H9 (cell line): Measurements from ENCODE around the gene ENOX1. TPM values are rescaled to one million over a fixed set of nuclear protein-coding genes. Genes with fewer than 3 reads are reported as not detected.

Experiments used
- DNase-seq: peaks from one replicate; pipeline ENCODE4 v3.0.0-alpha.2; 2017
- H2AFZ ChIP-seq: one replicate; pipeline ENCODE4 v1.6.1; 2013; ENCODE audit warnings: mild to moderate bottlenecking, low read length, control low read depth, moderate library complexity
- H2AK5ac ChIP-seq: 2 replicates; pipeline ENCODE4 v1.6.1; 2013; ENCODE audit warnings: low read length, control low read depth, mixed read lengths; ENCODE audit not compliant: insufficient read length
- H2BK120ac ChIP-seq: one replicate; pipeline ENCODE4 v1.6.1; 2013; ENCODE audit warnings: low read depth, mild to moderate bottlenecking, low read length, control low read depth, inconsistent platforms; ENCODE audit not compliant: poor library complexity, severe bottlenecking
- H2BK12ac ChIP-seq: 2 replicates; pipeline ENCODE4 v1.6.1; 2013; ENCODE audit warnings: low read length, control low read depth, mixed read lengths, low read depth; ENCODE audit not compliant: insufficient read length
- H2BK15ac ChIP-seq: 2 replicates; pipeline ENCODE4 v1.6.1; 2013; ENCODE audit warnings: low read depth, low read length, control low read depth
- H2BK20ac ChIP-seq: one replicate; pipeline ENCODE4 v1.6.1; 2013; ENCODE audit warnings: low read depth, mild to moderate bottlenecking, low read length, control low read depth, inconsistent platforms; ENCODE audit not compliant: poor library complexity, severe bottlenecking
- H2BK5ac ChIP-seq: 2 replicates; pipeline ENCODE4 v1.6.1; 2013; ENCODE audit warnings: low read length, control low read depth, mixed read lengths; ENCODE audit not compliant: insufficient read length
- H3K14ac ChIP-seq: 2 replicates; pipeline ENCODE4 v1.6.1; 2013; ENCODE audit warnings: low read length, control low read depth; ENCODE audit not compliant: insufficient read depth
- H3K18ac ChIP-seq: 2 replicates; pipeline ENCODE4 v1.6.1; 2013; ENCODE audit warnings: low read depth, mild to moderate bottlenecking, mixed read lengths, low read length, control low read depth; ENCODE audit not compliant: insufficient read length
- H3K23ac ChIP-seq: 2 replicates; pipeline ENCODE4 v1.6.1; 2013; ENCODE audit warnings: low read length, control low read depth, mixed read lengths, low read depth; ENCODE audit not compliant: insufficient read length
- H3K23me2 ChIP-seq: 2 replicates; pipeline ENCODE4 v1.6.1; 2013; ENCODE audit warnings: low read depth, mild to moderate bottlenecking, mixed read lengths, low read length, control low read depth; ENCODE audit not compliant: insufficient read length, poor library complexity, severe bottlenecking
- H3K27ac ChIP-seq: 2 replicates; pipeline ENCODE4 v1.5.1; 2013; ENCODE audit warnings: low read length, control low read depth, mixed read lengths, low read depth; ENCODE audit not compliant: insufficient read length
- H3K27me3 ChIP-seq: 2 replicates; pipeline ENCODE4 v1.6.1; 2013; ENCODE audit warnings: low read length, control low read depth, inconsistent platforms; ENCODE audit not compliant: insufficient read depth
- H3K4ac ChIP-seq: 2 replicates; pipeline ENCODE4 v1.6.1; 2013; ENCODE audit warnings: low read depth, mild to moderate bottlenecking, control low read depth, inconsistent platforms, low read length, moderate library complexity
- H3K4me1 ChIP-seq: 2 replicates; pipeline ENCODE4 v1.6.1; 2013; ENCODE audit warnings: low read length, control low read depth, inconsistent platforms; ENCODE audit not compliant: insufficient read depth
- H3K4me2 ChIP-seq: 2 replicates; pipeline ENCODE4 v1.6.1; 2013; ENCODE audit warnings: low read length, control low read depth, mixed read lengths; ENCODE audit not compliant: insufficient read length, insufficient read depth
- H3K56ac ChIP-seq: 2 replicates; pipeline ENCODE4 v1.6.1; 2013; ENCODE audit warnings: low read depth, mild to moderate bottlenecking, mixed read lengths, low read length, control low read depth; ENCODE audit not compliant: insufficient read length
- H3K79me1 ChIP-seq: 2 replicates; pipeline ENCODE4 v1.6.1; 2013; ENCODE audit warnings: low read depth, mild to moderate bottlenecking, moderate library complexity, low read length, control low read depth, inconsistent platforms; ENCODE audit not compliant: insufficient read depth, poor library complexity, severe bottlenecking
- H3K79me2 ChIP-seq: 2 replicates; pipeline ENCODE4 v1.6.1; 2013; ENCODE audit warnings: low read length, control low read depth, inconsistent platforms; ENCODE audit not compliant: insufficient read depth
- H3K9ac ChIP-seq: 2 replicates; pipeline ENCODE4 v1.6.1; 2013; ENCODE audit warnings: low read length, control low read depth, mixed read lengths; ENCODE audit not compliant: insufficient read length; ENCODE audit errors: extremely low read depth
- H3K9me3 ChIP-seq: one replicate; pipeline ENCODE4 v1.6.1; 2013; ENCODE audit warnings: low read depth, low read length, inconsistent platforms; ENCODE audit not compliant: control insufficient read depth
- H3T11ph ChIP-seq: one replicate; pipeline ENCODE4 v1.6.1; 2013; ENCODE audit warnings: mild to moderate bottlenecking, low read length, control low read depth, inconsistent platforms
- H4K20me1 ChIP-seq: one replicate; pipeline ENCODE4 v1.6.1; 2013; ENCODE audit not compliant: control insufficient read depth, insufficient read length, insufficient read depth
- H4K5ac ChIP-seq: 2 replicates; pipeline ENCODE4 v1.6.1; 2013; ENCODE audit warnings: low read depth, mild to moderate bottlenecking, mixed read lengths, low read length, control low read depth; ENCODE audit not compliant: insufficient read length
- H4K8ac ChIP-seq: replicated peaks from 2 replicates; pipeline ENCODE4 v1.6.1; 2013; ENCODE audit warnings: low read length, control low read depth, mixed read lengths, low read depth; ENCODE audit not compliant: insufficient read length
- H4K91ac ChIP-seq: 2 replicates; pipeline ENCODE4 v1.6.1; 2013; ENCODE audit warnings: low read depth, mild to moderate bottlenecking, moderate library complexity, mixed read lengths, low read length, control low read depth; ENCODE audit not compliant: insufficient read length
- H3K27ac Mint-ChIP-seq, 3 experiments: 2 replicates in 2 of 3; 3 replicates in 1 of 3; pipeline ENCODE4 v1.8.0; 2020 to 2021; ENCODE audit warnings: mixed read lengths in 3 of 3, mild to moderate bottlenecking in 1 of 3, moderate library complexity in 1 of 3
- H3K27me3 Mint-ChIP-seq: 2 replicates; pipeline ENCODE4 v1.8.0; 2021; ENCODE audit warnings: low read depth, mild to moderate bottlenecking, moderate library complexity, mixed read lengths
- H3K36me3 Mint-ChIP-seq, 3 experiments: 2 replicates in 2 of 3; 3 replicates in 1 of 3; pipeline ENCODE4 v1.8.0; 2020 to 2021; ENCODE audit warnings: low read depth in 3 of 3, mixed read lengths in 3 of 3; ENCODE audit not compliant: insufficient read depth in 1 of 3
- H3K4me1 Mint-ChIP-seq, 2 experiments: 2 replicates each; pipeline ENCODE4 v1.8.0; 2020; ENCODE audit warnings: mixed read lengths in 2 of 2
- H3K4me3 Mint-ChIP-seq, 2 experiments: 2 replicates in 1 of 2; 3 replicates in 1 of 2; pipeline ENCODE4 v1.8.0; 2020 to 2021; ENCODE audit warnings: mild to moderate bottlenecking in 2 of 2, mixed read lengths in 2 of 2, moderate library complexity in 1 of 2
- H3K9me3 Mint-ChIP-seq, 2 experiments: 2 replicates in 1 of 2; 3 replicates in 1 of 2; pipeline ENCODE4 v1.8.0; 2020; ENCODE audit warnings: mild to moderate bottlenecking in 2 of 2, mixed read lengths in 2 of 2, moderate library complexity in 1 of 2
- WGBS: extraction: QIAGEN DNeasy Blood & Tissue Kit; methylation state at CpG from one replicate; pipeline ENCODE4 v1.1.7; 2013; ENCODE audit warnings: missing lambda C conversion rate, low lambda C conversion rate, mixed read lengths; ENCODE audit not compliant: insufficient read length; ENCODE audit errors: extremely low coverage; 5-methylcytosine and 5-hydroxymethylcytosine counted together
- total RNA-seq: library from RNA; stranded (reverse); gene quantifications from 2 replicates; pipeline ENCODE4 v1.2.1, GENCODE V29; 2021
- TF ChIP-seq, protein P1 (sequence below): fragments of 200-600 bp; sonication (generic); conservative IDR thresholded peaks from 3 replicates; pipeline ENCODE4 v1.8.0; 2021; ENCODE audit warnings: antibody characterized with exemption, mild to moderate bottlenecking

ENOX1 gene
- total RNA-seq, 1 experiment from 2014 or later = 0.24 TPM

DNA sequence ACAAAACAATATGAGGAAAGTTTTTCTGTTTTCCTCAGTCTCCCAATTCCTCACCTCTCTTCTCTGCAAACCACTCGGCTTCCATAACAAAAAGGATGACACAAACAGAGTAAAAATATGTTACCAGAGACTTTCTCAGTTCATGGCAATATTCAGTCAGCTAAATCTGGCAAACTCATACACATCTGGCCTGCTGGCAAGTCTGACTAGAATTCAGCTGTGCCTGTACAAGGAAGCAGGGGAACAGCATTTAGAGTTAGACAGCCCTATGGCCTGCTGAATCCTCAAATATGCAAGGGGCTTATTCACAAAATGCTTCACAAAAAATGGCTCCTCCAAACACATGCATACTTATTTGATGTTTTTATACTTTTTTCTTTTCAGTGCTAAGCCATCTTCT is 227.8 kb downstream of the ENOX1 start:
- Histone ChIP-seq H3K23ac (no peak overlapping the region), H3T11ph (no peak overlapping the region), H3K4me1 (no peaks in the 10 kb centered on the region), H2AFZ (no peak overlapping the region), H2BK12ac (no peak overlapping the region), H3K4ac (no peak overlapping the region), H4K8ac (no peak overlapping the region), H4K91ac (no peak overlapping the region), H3K79me2 (no peaks in the 10 kb centered on the region), H3K27me3 (no peaks in the 10 kb centered on the region), H3K56ac (no peak overlapping the region), H3K79me1 (no peaks in the 10 kb centered on the region), H3K14ac (no peak overlapping the region), H3K23me2 (no peaks in the 10 kb centered on the region), H3K9me3 (no peaks in the 10 kb centered on the region), H2BK20ac (no peak overlapping the region), H3K18ac (no peak overlapping the region), H4K20me1 (no peaks in the 10 kb centered on the region), H2BK120ac (no peak overlapping the region), H3K27ac (no peak overlapping the region), H3K4me2 (no peak overlapping the region), H4K5ac (no peak overlapping the region), H2BK15ac (no peak overlapping the region), H2BK5ac (no peak overlapping the region), H3K9ac (no peak overlapping the region), H2AK5ac (no peak overlapping the region)
- WGBS = no CpG with 5 or more reads among the region's 1 CpG
- no peaks in the 10 kb centered on the region for H3K36me3 Mint-ChIP-seq
- H3K9me3 Mint-ChIP-seq = no peaks in the 10 kb centered on the region
- DNase-seq = no peak
- no peaks in the 10 kb centered on the region for H3K4me1 Mint-ChIP-seq
- no peaks in the 10 kb centered on the region for H3K27me3 Mint-ChIP-seq
- H3K27ac Mint-ChIP-seq = no peak overlapping the region
- TF ChIP-seq, protein P1, sequence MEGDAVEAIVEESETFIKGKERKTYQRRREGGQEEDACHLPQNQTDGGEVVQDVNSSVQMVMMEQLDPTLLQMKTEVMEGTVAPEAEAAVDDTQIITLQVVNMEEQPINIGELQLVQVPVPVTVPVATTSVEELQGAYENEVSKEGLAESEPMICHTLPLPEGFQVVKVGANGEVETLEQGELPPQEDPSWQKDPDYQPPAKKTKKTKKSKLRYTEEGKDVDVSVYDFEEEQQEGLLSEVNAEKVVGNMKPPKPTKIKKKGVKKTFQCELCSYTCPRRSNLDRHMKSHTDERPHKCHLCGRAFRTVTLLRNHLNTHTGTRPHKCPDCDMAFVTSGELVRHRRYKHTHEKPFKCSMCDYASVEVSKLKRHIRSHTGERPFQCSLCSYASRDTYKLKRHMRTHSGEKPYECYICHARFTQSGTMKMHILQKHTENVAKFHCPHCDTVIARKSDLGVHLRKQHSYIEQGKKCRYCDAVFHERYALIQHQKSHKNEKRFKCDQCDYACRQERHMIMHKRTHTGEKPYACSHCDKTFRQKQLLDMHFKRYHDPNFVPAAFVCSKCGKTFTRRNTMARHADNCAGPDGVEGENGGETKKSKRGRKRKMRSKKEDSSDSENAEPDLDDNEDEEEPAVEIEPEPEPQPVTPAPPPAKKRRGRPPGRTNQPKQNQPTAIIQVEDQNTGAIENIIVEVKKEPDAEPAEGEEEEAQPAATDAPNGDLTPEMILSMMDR = no peak
- H3K4me3 Mint-ChIP-seq = no peak overlapping the region
